HepG2 (cell line): Measurements from ENCODE around the gene SRXN1. TPM values are rescaled to one million over a fixed set of nuclear protein-coding genes. Genes with fewer than 3 reads are reported as not detected.

Experiments
- ARID2 ChIP-seq: sonication (generic); formaldehyde crosslinking; IDR thresholded peaks from 2 replicates; pipeline ENCODE4 v1.8.1; 2022; ENCODE audit warnings: mild to moderate bottlenecking, missing genetic modification reagents, borderline replicate concordance
- HNF4G ChIP-seq, 2 experiments: sonication (generic) in 1 of 2; formaldehyde crosslinking in 1 of 2; IDR thresholded peaks; 2 replicates each; pipeline versions ENCODE4 v1.4.0 to v1.6.1; 2011 to 2020; ENCODE audit warnings: borderline replicate concordance in 2 of 2, low read depth in 2 of 2, mild to moderate bottlenecking in 2 of 2, low read length in 1 of 2, missing genetic modification reagents in 1 of 2, moderate library complexity in 1 of 2
- IRF1 ChIP-seq: sonication (generic); formaldehyde crosslinking; IDR thresholded peaks from 2 replicates; pipeline ENCODE4 v1.4.0; 2020; ENCODE audit warnings: low read depth, mild to moderate bottlenecking, missing genetic modification reagents
- KDM3A ChIP-seq: IDR thresholded peaks from 2 replicates; pipeline ENCODE4 v1.6.1; 2018; ENCODE audit warnings: low read depth, missing compliant biosample characterization
- KLF11 ChIP-seq: IDR thresholded peaks from 2 replicates; pipeline ENCODE4 v1.6.1; 2016; ENCODE audit warnings: missing compliant biosample characterization
- PCBP1 ChIP-seq: fragments of 200-400 bp; formaldehyde crosslinking; IDR thresholded peaks from 2 replicates; pipeline ENCODE4 v1.6.1; 2017; ENCODE audit warnings: mild to moderate bottlenecking, low read depth, low read length, borderline replicate concordance
- RBM39 ChIP-seq: fragments of 200-400 bp; formaldehyde crosslinking; IDR thresholded peaks from one replicate; pipeline ENCODE4 v1.6.1; 2018; ENCODE audit warnings: antibody characterized with exemption, mild to moderate bottlenecking, low read depth, low read length; ENCODE audit not compliant: poor library complexity, severe bottlenecking
- REPIN1 ChIP-seq: sonication (generic); formaldehyde crosslinking; IDR thresholded peaks from 2 replicates; pipeline ENCODE4 v1.8.0; 2022; ENCODE audit warnings: missing genetic modification reagents, low read depth, mild to moderate bottlenecking, borderline replicate concordance
- SNAPC2 ChIP-seq: sonication (generic); formaldehyde crosslinking; IDR thresholded peaks from 2 replicates; pipeline ENCODE4 v1.8.1; 2022; ENCODE audit warnings: mild to moderate bottlenecking, missing genetic modification reagents
- SP140L ChIP-seq: sonication (generic); formaldehyde crosslinking; IDR thresholded peaks from 2 replicates; pipeline ENCODE4 v1.4.0; 2020; ENCODE audit warnings: missing genetic modification reagents, borderline replicate concordance
- SP5 ChIP-seq: IDR thresholded peaks from 2 replicates; pipeline ENCODE4 v1.6.1; 2016; ENCODE audit warnings: low read depth, borderline replicate concordance
- ZC3H4 ChIP-seq: sonication (generic); formaldehyde crosslinking; IDR thresholded peaks from 2 replicates; pipeline ENCODE4 v1.4.0; 2020; ENCODE audit warnings: missing genetic modification reagents, borderline replicate concordance
- ZNF101 ChIP-seq: sonication (generic); formaldehyde crosslinking; IDR thresholded peaks from 2 replicates; pipeline ENCODE4 v1.4.0; 2020; ENCODE audit warnings: mild to moderate bottlenecking, low read depth, missing genetic modification reagents, borderline replicate concordance
- ZNF138 ChIP-seq: sonication (generic); formaldehyde crosslinking; IDR thresholded peaks from 2 replicates; pipeline ENCODE4 v1.5.0; 2020; ENCODE audit warnings: mild to moderate bottlenecking, low read depth, missing genetic modification reagents
- ZNF235 ChIP-seq: sonication (generic); formaldehyde crosslinking; IDR thresholded peaks from 2 replicates; pipeline ENCODE4 v1.8.1; 2023; ENCODE audit warnings: mild to moderate bottlenecking, missing genetic modification reagents, borderline replicate concordance
- ZNF3 ChIP-seq: IDR thresholded peaks from 2 replicates; pipeline ENCODE4 v1.7.0; 2017; ENCODE audit warnings: inconsistent platforms
- ZNF34 ChIP-seq: sonication (generic); formaldehyde crosslinking; IDR thresholded peaks from 2 replicates; pipeline ENCODE4 v1.4.0; 2020; ENCODE audit warnings: mild to moderate bottlenecking, missing genetic modification reagents, borderline replicate concordance
- ZNF557 ChIP-seq: sonication (generic); formaldehyde crosslinking; IDR thresholded peaks from 2 replicates; pipeline ENCODE4 v1.4.0; 2020; ENCODE audit warnings: missing genetic modification reagents
- ZNF562 ChIP-seq: sonication (generic); formaldehyde crosslinking; IDR thresholded peaks from 2 replicates; pipeline ENCODE4 v1.8.0; 2022; ENCODE audit warnings: missing genetic modification reagents, borderline replicate concordance
- ZNF572 ChIP-seq: sonication (generic); formaldehyde crosslinking; IDR thresholded peaks from 2 replicates; pipeline ENCODE4 v1.5.1; 2020; ENCODE audit warnings: mild to moderate bottlenecking, missing genetic modification reagents
- ZNF614 ChIP-seq: IDR thresholded peaks from 2 replicates; pipeline ENCODE4 v1.6.1; 2018; ENCODE audit warnings: missing biosample characterization, missing genetic modification reagents, inconsistent platforms, borderline replicate concordance
- ZNF616 ChIP-seq: sonication (generic); formaldehyde crosslinking; IDR thresholded peaks from 2 replicates; pipeline ENCODE4 v1.5.0; 2020; ENCODE audit warnings: low read depth, mild to moderate bottlenecking, missing genetic modification reagents
- ZNF713 ChIP-seq: sonication (generic); formaldehyde crosslinking; IDR thresholded peaks from 2 replicates; pipeline ENCODE4 v1.4.0; 2020; ENCODE audit warnings: mild to moderate bottlenecking, missing genetic modification reagents
- ZNF747 ChIP-seq: sonication (generic); formaldehyde crosslinking; IDR thresholded peaks from 2 replicates; pipeline ENCODE4 v1.8.1; 2023; ENCODE audit warnings: missing genetic modification reagents, mild to moderate bottlenecking, borderline replicate concordance
- ZNF768 ChIP-seq: sonication (generic); formaldehyde crosslinking; IDR thresholded peaks from 2 replicates; pipeline ENCODE4 v1.4.0; 2020; ENCODE audit warnings: missing genetic modification reagents
- ZNF773 ChIP-seq: sonication (generic); formaldehyde crosslinking; IDR thresholded peaks from 2 replicates; pipeline ENCODE4 v1.4.0; 2020; ENCODE audit warnings: missing genetic modification reagents, borderline replicate concordance
- polyA plus RNA-seq, 8 experiments: library from polyadenylated mRNA; depleted of rRNA in 3 of 8; stranded (reverse) in 7 of 8; unstranded in 1 of 8; fragments of >200 nt; fragmentation: Illumina TruSeq in 4 of 8; extraction: Trizol in 4 of 8; gene quantifications; 2 replicates each; pipeline versions ENCODE4 v1.2.1 to v1.2.3, GENCODE V29; 2011 to 2016; ENCODE audit warnings: low read depth in 4 of 8, missing spikeins in 1 of 8, mixed read lengths in 1 of 8; ENCODE audit not compliant: insufficient read depth in 1 of 8
- total RNA-seq, 5 experiments: library from RNA; depleted of rRNA; stranded (reverse); fragments of >200 nt; fragmentation: Illumina TruSeq; extraction: Trizol; gene quantifications; 2 replicates each; pipeline ENCODE4 v1.2.3, GENCODE V29; 2016; ENCODE audit warnings: low read depth in 1 of 5
- TF ChIP-seq, protein P1 (sequence below): sonication (generic); formaldehyde crosslinking; IDR thresholded peaks from 2 replicates; pipeline ENCODE4 v1.5.0; 2020; ENCODE audit warnings: mild to moderate bottlenecking, missing genetic modification reagents, borderline replicate concordance

Gene SRXN1
- total and polyA plus RNA-seq, 2 of the 13 experiments (the other 11 are each of a cell fraction or from before 2014, with no cell fraction given): 29.9 to 87.7 TPM

DNA sequence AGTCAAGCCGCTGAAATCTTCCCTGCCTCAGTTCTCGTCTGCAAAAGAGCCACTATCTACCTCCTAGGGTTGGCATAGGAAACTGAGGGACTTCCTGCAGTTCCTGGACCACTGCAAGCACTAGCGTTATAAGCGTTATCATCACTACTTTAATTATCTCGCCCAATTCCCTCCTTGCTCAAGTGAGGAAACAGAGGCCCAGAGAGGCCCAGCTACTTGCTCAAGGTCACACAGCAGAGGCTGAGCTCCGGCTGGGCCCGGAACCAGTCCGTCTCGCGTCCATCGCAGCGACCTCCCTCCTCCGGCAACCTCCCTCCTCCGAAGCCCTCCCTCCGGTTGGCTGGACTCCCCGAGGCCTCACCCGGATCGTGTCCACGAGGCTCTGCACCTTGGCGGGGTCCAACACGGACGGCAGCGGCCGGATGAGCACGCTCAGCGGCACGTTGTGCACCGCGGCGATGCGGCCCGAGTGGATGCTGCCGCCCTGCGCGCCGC lies 338 bp downstream of the SRXN1 start (continued):
- TF ChIP-seq SNAPC2 (CRISPR knock-in tag): peak; percentile 15; the same call in 1 of the 2 replicates
- 0 out of 2 replicates have a peak, but pooled peaks have one; percentile 84 for TF ChIP-seq PCBP1
- TF ChIP-seq ZNF101 (CRISPR knock-in tag): 0 out of 2 replicates have a peak, but pooled peaks have one; percentile 10
- 0 out of 2 replicates have a peak, but pooled peaks have one; percentile 2 for TF ChIP-seq ZNF138 (CRISPR knock-in tag)
- 0 out of 2 replicates have a peak, but pooled peaks have one; percentile 5 for TF ChIP-seq ZNF34 (CRISPR knock-in tag)
- TF ChIP-seq HNF4G (IDR thresholded peaks at IDR 0.05; ENCODE audit: borderline replicate concordance, low read depth, low read length): peak; percentile 4; the same call in 1 of the 2 replicates
- 0 out of 2 replicates have a peak, but pooled peaks have one; percentile 2 for TF ChIP-seq HNF4G (CRISPR knock-in tag; IDR thresholded peaks at IDR 0.05; ENCODE audit: borderline replicate concordance, low read depth)
- 0 out of 2 replicates have a peak, but pooled peaks have one; percentile 10 for TF ChIP-seq IRF1 (CRISPR knock-in tag)
- TF ChIP-seq, protein P1, sequence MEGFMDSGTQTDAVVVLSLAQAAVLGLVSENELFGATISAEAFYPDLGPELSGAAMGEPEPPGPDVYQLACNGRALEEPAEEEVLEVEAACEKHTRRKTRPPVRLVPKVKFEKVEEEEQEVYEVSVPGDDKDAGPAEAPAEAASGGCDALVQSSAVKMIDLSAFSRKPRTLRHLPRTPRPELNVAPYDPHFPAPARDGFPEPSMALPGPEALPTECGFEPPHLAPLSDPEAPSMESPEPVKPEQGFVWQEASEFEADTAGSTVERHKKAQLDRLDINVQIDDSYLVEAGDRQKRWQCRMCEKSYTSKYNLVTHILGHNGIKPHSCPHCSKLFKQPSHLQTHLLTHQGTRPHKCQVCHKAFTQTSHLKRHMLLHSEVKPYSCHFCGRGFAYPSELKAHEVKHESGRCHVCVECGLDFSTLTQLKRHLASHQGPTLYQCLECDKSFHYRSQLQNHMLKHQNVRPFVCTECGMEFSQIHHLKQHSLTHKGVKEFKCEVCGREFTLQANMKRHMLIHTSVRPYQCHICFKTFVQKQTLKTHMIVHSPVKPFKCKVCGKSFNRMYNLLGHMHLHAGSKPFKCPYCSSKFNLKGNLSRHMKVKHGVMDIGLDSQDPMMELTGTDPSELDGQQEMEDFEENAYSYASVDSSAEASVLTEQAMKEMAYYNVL: peak; percentile 9; the same call in 1 of the 2 replicates
- peak; percentile 43 for TF ChIP-seq KDM3A (CRISPR knock-in tag)
- TF ChIP-seq SP5 (CRISPR knock-in tag): 0 out of 2 replicates have a peak, but pooled peaks have one; percentile 2
- TF ChIP-seq RBM39: peak; percentile 32
- 0 out of 2 replicates have a peak, but pooled peaks have one; percentile 9 for TF ChIP-seq ZNF614 (CRISPR knock-in tag)
- TF ChIP-seq ZNF557: 0 out of 2 replicates have a peak, but pooled peaks have one; percentile 4
- TF ChIP-seq REPIN1 (CRISPR knock-in tag): peak; percentile 20; the same call in 1 of the 2 replicates
- TF ChIP-seq ZNF713: peak; percentile 7; the same call in 1 of the 2 replicates
- 0 out of 2 replicates have a peak, but pooled peaks have one; percentile 41 for TF ChIP-seq SP140L (CRISPR knock-in tag)
- TF ChIP-seq ZNF235 (CRISPR knock-in tag): peak; percentile 62; the same call in 1 of the 2 replicates
- 0 out of 2 replicates have a peak, but pooled peaks have one; percentile 18 for TF ChIP-seq ZNF3 (CRISPR knock-in tag)
- peak; percentile 10; the same call in 1 of the 2 replicates for TF ChIP-seq ZNF773 (CRISPR knock-in tag)
- 0 out of 2 replicates have a peak, but pooled peaks have one; percentile 53 for TF ChIP-seq ZNF572 (CRISPR knock-in tag)
- no peak for TF ChIP-seq ZNF562 (CRISPR knock-in tag)
- peak; percentile 89; the same call in 1 of the 2 replicates for TF ChIP-seq ZNF616
- peak; percentile 87; the same call in 1 of the 2 replicates for TF ChIP-seq ZNF747 (CRISPR knock-in tag)
- 0 out of 2 replicates have a peak, but pooled peaks have one; percentile 9 for TF ChIP-seq KLF11 (CRISPR knock-in tag)
- TF ChIP-seq ARID2 (CRISPR knock-in tag): peak; percentile 5; the same call in 1 of the 2 replicates
- TF ChIP-seq ZC3H4 (CRISPR knock-in tag): peak; percentile 72; the same call in 1 of the 2 replicates
- peak; percentile 100 for TF ChIP-seq ZNF768 (CRISPR knock-in tag)
